Esophagus (tissue), 2 donors: ENCODE data around the gene BARX2. TPM values are rescaled to one million over a fixed set of nuclear protein-coding genes. Genes with fewer than 3 reads are reported as not detected.
A peak's percentile ranks its signal among the peaks of the same experiment; 100 is the strongest.

ENCODE experiments used
- H3K27ac ChIP-seq, 2 donors: one replicate each; pipeline ENCODE4 v1.5.1; 2013; ENCODE audit warnings: low read depth in 2 of 2, mild to moderate bottlenecking in 2 of 2, inconsistent platforms in 1 of 2, low read length in 1 of 2, moderate library complexity in 1 of 2
- H3K27me3 ChIP-seq, 2 donors: one replicate each; pipeline ENCODE4 v1.6.1; 2013; ENCODE audit warnings: low read length in 2 of 2, control low read depth in 1 of 2, mild to moderate bottlenecking in 1 of 2; ENCODE audit not compliant: insufficient read depth in 2 of 2, control insufficient read depth in 1 of 2
- H3K36me3 ChIP-seq, 2 donors: one replicate each; pipeline ENCODE4 v1.6.1; 2013; ENCODE audit warnings: low read length in 1 of 2; ENCODE audit not compliant: control insufficient read depth in 2 of 2, insufficient read depth in 2 of 2
- H3K4me1 ChIP-seq, 2 donors: one replicate each; pipeline ENCODE4 v1.6.1; 2013; ENCODE audit warnings: low read length in 1 of 2; ENCODE audit not compliant: control insufficient read depth in 2 of 2, insufficient read depth in 2 of 2
- H3K4me3 ChIP-seq, 2 donors: one replicate each; pipeline ENCODE4 v1.5.1; 2013; ENCODE audit warnings: low read length in 2 of 2, mild to moderate bottlenecking in 2 of 2, low read depth in 1 of 2, moderate library complexity in 1 of 2
- H3K9me3 ChIP-seq, 2 donors: one replicate each; pipeline ENCODE4 v1.6.1; 2013; ENCODE audit warnings: mild to moderate bottlenecking in 2 of 2, low read depth in 1 of 2, low read length in 1 of 2, moderate library complexity in 1 of 2; ENCODE audit not compliant: control insufficient read depth in 2 of 2, insufficient read depth in 1 of 2
- WGBS, 2 donors: extraction: QIAGEN DNeasy Blood & Tissue Kit; methylation state at CpG; one replicate each; pipeline ENCODE4 v1.1.7; 2013; 5-methylcytosine and 5-hydroxymethylcytosine counted together
- polyA plus RNA-seq, 2 donors: library from polyadenylated mRNA; stranded (reverse); fragments of 200-250 nt; gene quantifications; one replicate each; pipeline ENCODE4 v1.2.3, GENCODE V29; 2013
- donor health status: healthy with polysubstance abuse.
- donor health status: Bipolar disorder and iron deficiency.

Gene BARX2
- polyA plus RNA-seq, 2 donors: 85.2 to 102 TPM

DNA sequence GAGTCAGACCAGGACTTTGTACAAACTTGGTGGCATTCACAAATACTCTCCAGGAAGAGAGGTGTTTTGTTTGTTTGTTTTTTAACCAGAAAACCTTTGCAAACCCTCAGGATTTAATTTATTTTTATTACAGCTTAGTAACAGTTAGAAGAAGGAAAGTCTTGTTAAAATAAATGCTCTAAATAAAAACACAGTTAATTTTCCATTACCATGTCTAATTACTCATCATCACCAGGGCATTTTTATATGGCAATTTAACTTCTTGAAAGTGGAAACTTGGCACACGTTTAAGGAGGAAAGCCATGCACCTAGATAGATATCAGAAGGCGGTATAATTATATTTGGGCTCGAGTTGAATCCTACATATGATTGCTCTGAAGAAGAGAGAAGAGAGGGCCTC lies 7.4 kb downstream of the BARX2 start:
- H3K4me3 ChIP-seq: no peak overlapping the region
- no peaks in the 10 kb centered on the region for H3K27me3 ChIP-seq
- peaks cover 0 to 7% of the 10 kb centered on the region in 2 donors for H3K36me3 ChIP-seq
- 63 to 66% methylated on average over 3 of the region's 3 CpGs for WGBS, 2 donors
- no peaks in the 10 kb centered on the region for H3K4me1 ChIP-seq
- H3K27ac ChIP-seq: no peak overlapping the region
- H3K9me3 ChIP-seq: no peaks in the 10 kb centered on the region

- 80 to 88% methylated on average over 5 of the region's 5 CpGs for WGBS, 2 donors
- Histone ChIP-seq H3K4me3 (no peak overlapping the region), H3K9me3 (no peaks in the 10 kb centered on the region), H3K36me3 (peaks cover 0 to 7% of the 10 kb centered on the region in 2 donors), H3K4me1 (no peaks in the 10 kb centered on the region), H3K27me3 (no peaks in the 10 kb centered on the region), H3K27ac (no peak overlapping the region)
Measured at GRCh38 chr11:129383502-129383901, 7.9 kb downstream of the BARX2 start.

- Histone ChIP-seq H3K27me3 (no peaks in the 10 kb centered on the region), H3K4me1 (no peaks in the 10 kb centered on the region), H3K36me3 (peaks cover 0 to 7% of the 10 kb centered on the region in 2 donors), H3K9me3 (no peaks in the 10 kb centered on the region), H3K4me3 (no peak overlapping the region), H3K27ac (no peak overlapping the region)
- 80 to 82% methylated on average over 3 of the region's 3 CpGs for WGBS, 2 donors
Measured at GRCh38 chr11:129384415-129384814, 8.8 kb downstream of the BARX2 start.

- 74 to 84% methylated on average over 2 of the region's 2 CpGs for WGBS, 2 donors
- Histone ChIP-seq H3K4me3 (no peak overlapping the region), H3K4me1 (no peaks in the 10 kb centered on the region)
Measured at GRCh38 chr11:129385801-129386200, 10.2 kb downstream of the BARX2 start.

GRCh38 chr11:129386795-129387397 lies 11.2 kb downstream of the BARX2 start:
- 46 to 74% methylated on average over 11 of the region's 11 CpGs for WGBS, 2 donors
- no peaks in the 10 kb centered on the region for H3K4me1 ChIP-seq
- no peak overlapping the region for H3K4me3 ChIP-seq
- H3K27ac ChIP-seq: no peak overlapping the region
- no peaks in the 10 kb centered on the region for H3K27me3 ChIP-seq
- H3K9me3 ChIP-seq: no peaks in the 10 kb centered on the region
- H3K36me3 ChIP-seq: peaks cover 0 to 7% of the 10 kb centered on the region in 2 donors

More at GRCh38 chr11:129385801-129386200, 10.2 kb downstream of the BARX2 start:
- Histone ChIP-seq H3K36me3 (peaks cover 0 to 7% of the 10 kb centered on the region in 2 donors), H3K27me3 (no peaks in the 10 kb centered on the region), H3K27ac (no peak overlapping the region), H3K9me3 (no peaks in the 10 kb centered on the region)

GRCh38 chr11:129387434-129387833 lies 11.8 kb downstream of the BARX2 start:
- WGBS, 2 donors: 54 to 86% methylated on average over 1 of the region's 1 CpG
- H3K4me3 ChIP-seq: no peak overlapping the region
- peaks cover 0 to 1% of the 10 kb centered on the region in 2 donors for H3K4me1 ChIP-seq
- no peak overlapping the region for H3K27ac ChIP-seq
- H3K36me3 ChIP-seq: peaks cover 0 to 7% of the 10 kb centered on the region in 2 donors
- H3K9me3 ChIP-seq: no peaks in the 10 kb centered on the region
- H3K27me3 ChIP-seq: no peaks in the 10 kb centered on the region

GRCh38 chr11:129388824-129389223 lies 13.2 kb downstream of the BARX2 start:
- 63 to 66% methylated on average over 2 of the region's 2 CpGs for WGBS, 2 donors
- no peaks in the 10 kb centered on the region for H3K27me3 ChIP-seq
- H3K27ac ChIP-seq: no peak overlapping the region
- H3K36me3 ChIP-seq: peaks cover 0 to 3% of the 10 kb centered on the region in 2 donors
- no peak overlapping the region for H3K4me3 ChIP-seq
- no peaks in the 10 kb centered on the region for H3K9me3 ChIP-seq
- peaks cover 0 to 1% of the 10 kb centered on the region in 2 donors for H3K4me1 ChIP-seq

GRCh38 chr11:129390303-129390821 lies 14.7 kb downstream of the BARX2 start:
- peak overlapping the region in 1 of 2 donors; percentile 74 for H3K27ac ChIP-seq
- H3K9me3 ChIP-seq: no peaks in the 10 kb centered on the region
- H3K36me3 ChIP-seq: peaks cover 0 to 3% of the 10 kb centered on the region in 2 donors
- H3K4me1 ChIP-seq: peaks cover 0 to 1% of the 10 kb centered on the region in 2 donors
- WGBS, 2 donors: 78 to 82% methylated on average over 4 of the region's 4 CpGs
- no peaks in the 10 kb centered on the region for H3K27me3 ChIP-seq
- no peak overlapping the region for H3K4me3 ChIP-seq

GRCh38 chr11:129391360-129391759 lies 15.7 kb downstream of the BARX2 start:
- Histone ChIP-seq H3K36me3 (peaks cover 0 to 3% of the 10 kb centered on the region in 2 donors), H3K4me3 (no peak overlapping the region), H3K27me3 (no peaks in the 10 kb centered on the region), H3K27ac (peak overlapping the region in 1 of 2 donors; percentile 28), H3K9me3 (no peaks in the 10 kb centered on the region), H3K4me1 (peaks cover 0 to 1% of the 10 kb centered on the region in 2 donors)
- 45 to 48% methylated on average over 5 of the region's 5 CpGs for WGBS, 2 donors

- no peak overlapping the region for H3K4me3 ChIP-seq
- H3K36me3 ChIP-seq: peaks cover 0 to 3% of the 10 kb centered on the region in 2 donors
- no peaks in the 10 kb centered on the region for H3K9me3 ChIP-seq
- H3K27ac ChIP-seq: peak overlapping the region in 1 of 2 donors; percentile 30
- H3K27me3 ChIP-seq: no peaks in the 10 kb centered on the region
- H3K4me1 ChIP-seq: peaks cover 0 to 1% of the 10 kb centered on the region in 2 donors
- WGBS, 2 donors: 65% methylated on average over 6 of the region's 6 CpGs
Measured at GRCh38 chr11:129391821-129392220, 16.2 kb downstream of the BARX2 start.
